Measurements from ENCODE around the gene SLAMF6. TPM values are rescaled to one million over a fixed set of nuclear protein-coding genes. Genes with fewer than 3 reads are reported as not detected.
"Not testable (repeated sequence)": the region's sequence is repeated elsewhere in the genome, so short reads cannot be mapped to it uniquely, and the experiment has no call there.

Gene SLAMF6
- total RNA-seq, 4 donors from 2014 or later, result 0.57 to 10.7 (median 5.2) TPM

DNA sequence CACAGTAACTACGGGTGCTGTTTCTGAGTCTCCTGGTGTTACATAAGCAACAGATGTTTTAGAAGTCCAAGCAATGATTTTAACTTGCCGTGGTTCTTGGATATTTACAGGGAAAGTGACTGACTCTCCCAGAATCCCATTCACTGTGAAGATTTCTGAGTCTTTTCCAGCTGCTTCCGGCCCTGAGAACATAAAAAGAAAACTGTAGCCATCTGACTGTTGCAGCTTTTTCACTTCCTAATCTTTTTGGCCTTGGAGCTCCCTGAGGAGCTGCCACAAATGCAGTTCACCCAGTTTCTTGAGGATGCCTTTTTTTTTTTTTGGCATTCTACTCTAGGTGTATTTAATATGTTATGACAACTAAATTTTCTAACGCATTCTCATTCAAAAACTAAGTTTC lies 42.5 kb upstream of the SLAMF6 start:
- no peak for DNase-seq
- Histone ChIP-seq H3K36me3 (no peaks in the 10 kb centered on the region), H3K27ac (peak overlapping the region in 1 of 4 donors; percentile 33), H3K27me3 (no peaks in the 10 kb centered on the region), H3K9me3 (peaks cover 0 to 4% (median 0%) of the 10 kb centered on the region in 4 donors), H3K4me3 (no peak overlapping the region), H3K4me1 (no peaks in the 10 kb centered on the region)
- no peak for TF ChIP-seq POLR2A (IDR thresholded peaks at IDR 0.05)
- TF ChIP-seq, protein P1, sequence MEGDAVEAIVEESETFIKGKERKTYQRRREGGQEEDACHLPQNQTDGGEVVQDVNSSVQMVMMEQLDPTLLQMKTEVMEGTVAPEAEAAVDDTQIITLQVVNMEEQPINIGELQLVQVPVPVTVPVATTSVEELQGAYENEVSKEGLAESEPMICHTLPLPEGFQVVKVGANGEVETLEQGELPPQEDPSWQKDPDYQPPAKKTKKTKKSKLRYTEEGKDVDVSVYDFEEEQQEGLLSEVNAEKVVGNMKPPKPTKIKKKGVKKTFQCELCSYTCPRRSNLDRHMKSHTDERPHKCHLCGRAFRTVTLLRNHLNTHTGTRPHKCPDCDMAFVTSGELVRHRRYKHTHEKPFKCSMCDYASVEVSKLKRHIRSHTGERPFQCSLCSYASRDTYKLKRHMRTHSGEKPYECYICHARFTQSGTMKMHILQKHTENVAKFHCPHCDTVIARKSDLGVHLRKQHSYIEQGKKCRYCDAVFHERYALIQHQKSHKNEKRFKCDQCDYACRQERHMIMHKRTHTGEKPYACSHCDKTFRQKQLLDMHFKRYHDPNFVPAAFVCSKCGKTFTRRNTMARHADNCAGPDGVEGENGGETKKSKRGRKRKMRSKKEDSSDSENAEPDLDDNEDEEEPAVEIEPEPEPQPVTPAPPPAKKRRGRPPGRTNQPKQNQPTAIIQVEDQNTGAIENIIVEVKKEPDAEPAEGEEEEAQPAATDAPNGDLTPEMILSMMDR (IDR thresholded peaks at IDR 0.05), result no peak

DNA sequence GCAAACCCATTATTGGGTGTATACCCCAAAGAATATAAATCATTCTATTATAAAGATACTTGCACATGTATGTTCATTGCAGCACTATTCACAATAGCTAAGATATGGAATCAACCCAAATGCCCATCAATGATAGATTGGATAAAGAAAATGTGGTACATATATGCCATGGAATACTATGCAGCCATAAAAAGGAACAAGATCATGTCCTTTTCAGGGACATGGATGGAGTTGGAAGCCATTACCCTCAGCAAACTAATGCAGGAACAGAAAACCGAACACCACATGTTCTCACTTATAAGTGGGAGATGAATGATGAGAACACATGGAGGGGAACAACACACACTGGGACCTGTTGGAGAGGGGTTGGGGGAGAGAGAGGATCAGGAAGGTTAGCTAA lies 40.2 kb upstream of the SLAMF6 start:
- not testable (repeated sequence) for H3K4me3 ChIP-seq, DNase-seq, H3K27me3 ChIP-seq, H3K27ac ChIP-seq, H3K9me3 ChIP-seq, H3K36me3 ChIP-seq, H3K4me1 ChIP-seq

DNA sequence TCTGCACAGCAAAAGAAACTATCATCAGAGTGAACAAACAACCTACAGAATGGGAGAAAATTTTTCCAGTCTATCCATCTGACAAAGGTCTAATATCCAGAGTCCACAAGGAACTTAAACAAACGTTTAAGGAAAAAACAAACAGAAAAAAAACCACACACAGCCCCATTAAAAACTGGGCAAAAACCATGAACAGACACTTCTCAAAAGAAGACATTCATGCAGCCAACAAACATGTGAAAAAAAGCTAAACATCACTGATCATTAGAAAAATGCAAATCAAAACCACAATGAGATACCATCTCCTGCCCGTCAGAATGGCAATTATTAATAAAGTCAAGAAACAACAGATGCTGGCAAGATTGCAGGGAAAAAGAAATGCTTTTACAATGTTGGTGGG lies 39.7 kb upstream of the SLAMF6 start:
- not testable (repeated sequence) for H3K9me3 ChIP-seq, H3K36me3 ChIP-seq, DNase-seq, H3K4me1 ChIP-seq, H3K27me3 ChIP-seq, H3K27ac ChIP-seq, H3K4me3 ChIP-seq

DNA sequence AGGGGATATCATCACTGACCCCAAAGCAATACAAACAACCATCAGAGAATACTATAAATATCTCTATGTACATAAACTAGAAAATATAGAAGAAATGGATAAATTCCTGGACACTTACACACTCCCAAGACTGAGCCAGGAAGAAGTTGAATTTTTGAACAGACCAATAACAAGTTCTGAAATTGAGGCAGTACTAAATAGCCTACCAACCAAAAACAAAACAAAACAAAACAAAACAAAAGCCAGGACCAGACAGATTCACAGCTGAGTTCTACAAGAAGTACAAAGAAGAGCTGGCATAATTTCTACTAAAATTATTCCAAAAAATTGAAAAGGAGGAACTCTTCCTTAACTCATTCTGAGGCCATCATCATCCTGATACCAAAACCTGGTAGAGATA lies 37.8 kb upstream of the SLAMF6 start:
- DNase-seq, result no peak
- H3K27me3 ChIP-seq, result no peaks in the 10 kb centered on the region
- TF ChIP-seq, protein P1 (IDR thresholded peaks at IDR 0.05), result no peak
- TF ChIP-seq POLR2A (IDR thresholded peaks at IDR 0.05), result no peak
- no peak overlapping the region for H3K4me3 ChIP-seq
- no peaks in the 10 kb centered on the region for H3K36me3 ChIP-seq
- H3K27ac ChIP-seq, result peak overlapping the region in 1 of 4 donors; percentile 39
- H3K9me3 ChIP-seq, result peaks cover 0 to 4% (median 0%) of the 10 kb centered on the region in 4 donors
- no peaks in the 10 kb centered on the region for H3K4me1 ChIP-seq

DNA sequence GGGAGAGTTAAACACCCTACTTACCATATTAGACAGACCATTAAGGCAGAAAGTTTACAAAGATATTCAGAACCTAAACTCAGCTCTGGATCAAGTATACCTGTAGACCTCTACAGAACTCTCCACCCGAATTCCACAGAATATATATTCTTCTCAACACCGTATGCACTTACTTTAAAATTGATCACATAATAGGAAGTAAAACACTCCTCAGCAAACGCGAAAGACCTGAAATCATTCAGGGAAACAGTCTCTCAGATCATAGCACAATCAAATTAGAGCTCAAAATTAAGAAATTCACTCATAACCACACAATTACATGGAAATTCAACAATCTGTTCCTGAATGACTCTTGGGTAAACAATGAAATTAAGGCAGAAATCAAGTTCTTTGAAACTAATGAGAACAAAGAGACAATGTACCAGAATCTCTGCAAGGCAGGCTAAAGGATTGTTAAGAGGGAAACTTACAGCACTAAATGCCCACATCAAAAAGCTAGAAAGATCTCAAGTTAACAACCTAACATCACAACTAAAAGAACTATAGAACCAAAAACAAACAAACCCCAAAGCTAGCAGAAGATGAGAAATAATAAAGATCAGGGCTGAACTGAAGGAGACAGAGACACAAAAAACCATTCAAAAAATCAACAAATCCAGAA lies 37.1 kb upstream of the SLAMF6 start:
- Histone ChIP-seq H3K36me3 (no peaks in the 10 kb centered on the region), H3K9me3 (peaks cover 0 to 4% (median 0%) of the 10 kb centered on the region in 4 donors), H3K4me1 (no peaks in the 10 kb centered on the region), H3K27me3 (no peaks in the 10 kb centered on the region), H3K4me3 (no peak overlapping the region), H3K27ac (peak overlapping the region in 3 of 4 donors; percentile 14 to 20 (median 14))
- DNase-seq, result no peak
- TF ChIP-seq POLR2A (IDR thresholded peaks at IDR 0.05), result no peak
- TF ChIP-seq, protein P1 (IDR thresholded peaks at IDR 0.05), result no peak

DNA sequence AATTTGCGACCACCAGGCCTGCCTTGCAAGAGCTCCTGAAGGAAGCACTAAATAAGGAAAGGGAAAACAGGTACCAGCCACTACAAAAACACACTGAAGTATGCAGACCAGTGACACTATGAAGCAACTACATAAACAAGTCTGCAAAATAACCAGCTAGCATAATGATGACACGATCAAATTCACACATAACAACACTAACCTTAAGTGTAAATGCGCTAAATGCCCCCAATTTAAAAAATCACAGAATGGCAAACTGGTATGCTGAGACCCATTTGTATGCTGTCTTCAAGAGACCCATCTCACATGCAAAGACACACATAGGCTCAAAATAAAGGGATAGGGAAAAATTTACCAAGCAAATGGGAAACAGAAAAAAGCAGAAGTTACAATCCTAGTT lies 36.4 kb upstream of the SLAMF6 start:
- H3K27me3 ChIP-seq, H3K4me1 ChIP-seq, DNase-seq, H3K36me3 ChIP-seq, H3K4me3 ChIP-seq, H3K9me3 ChIP-seq: not testable (repeated sequence)
- H3K27ac ChIP-seq, result peak overlapping the region in 3 of 4 donors; percentile 8 to 62 (median 25)

DNA sequence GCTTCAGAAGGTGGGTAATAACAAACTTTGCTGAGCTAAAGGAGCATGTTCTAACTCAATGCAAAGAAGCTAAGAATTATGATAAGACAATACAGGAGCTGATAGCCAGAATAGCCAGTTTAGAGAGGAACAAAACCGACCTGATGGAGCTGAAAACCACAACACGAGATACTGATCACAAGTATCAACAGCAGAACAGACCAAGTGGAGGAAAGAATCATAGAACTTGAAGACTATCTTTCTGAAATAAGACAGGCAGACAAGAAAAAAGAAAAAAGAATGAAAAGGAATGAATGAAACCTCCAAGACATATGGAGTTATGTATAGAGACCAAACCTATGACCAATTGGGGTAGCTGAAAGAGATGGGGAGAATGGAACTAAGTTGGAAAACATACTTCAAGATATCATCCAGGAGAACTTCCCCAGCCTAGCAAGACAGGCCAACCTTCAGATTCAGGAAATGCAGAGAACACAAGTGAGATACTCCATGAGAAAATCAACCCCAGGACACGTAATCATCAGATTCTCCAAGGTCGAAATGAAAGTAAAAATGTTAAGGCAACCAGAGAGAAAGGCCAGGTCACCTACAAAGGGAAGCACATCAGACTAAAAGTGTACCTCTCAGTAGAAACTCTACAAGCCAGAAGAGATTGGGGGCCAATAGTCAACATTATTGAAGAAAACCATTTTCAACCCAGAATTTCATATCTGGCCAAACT lies 35.8 kb upstream of the SLAMF6 start:
- no peaks in the 10 kb centered on the region for H3K27me3 ChIP-seq
- no peaks in the 10 kb centered on the region for H3K36me3 ChIP-seq
- H3K9me3 ChIP-seq, result peaks cover 0 to 4% (median 0%) of the 10 kb centered on the region in 4 donors
- no peak overlapping the region for H3K4me3 ChIP-seq
- H3K4me1 ChIP-seq, result no peaks in the 10 kb centered on the region
- no peak for TF ChIP-seq POLR2A (IDR thresholded peaks at IDR 0.05)
- TF ChIP-seq, protein P1 (IDR thresholded peaks at IDR 0.05), result no peak
- H3K27ac ChIP-seq, result peak overlapping the region; percentile 8 to 62 (median 20)
- no peak for DNase-seq

Measured in Peyer's patch (tissue), 4 donors.